Sigmoid colon (tissue), 7 donors: Measurements from ENCODE around the gene SF3B5. TPM values are rescaled to one million over a fixed set of nuclear protein-coding genes. Genes with fewer than 3 reads are reported as not detected.
"Not testable (repeated sequence)": the region's sequence is repeated elsewhere in the genome, so short reads cannot be mapped to it uniquely, and the experiment has no call there.

Source experiments
- DNase-seq: peaks from one replicate; pipeline ENCODE4 v3.0.0-alpha.2; 2019
- H3K27ac ChIP-seq, 4 donors: fragments of 200-600 bp; sonication (generic); one replicate each; pipeline ENCODE4 v1.5.1; 2016 to 2019; ENCODE audit warnings: mild to moderate bottlenecking in 1 of 4
- H3K27me3 ChIP-seq, 3 donors: fragments of 200-600 bp; sonication (generic); one replicate each; pipeline ENCODE4 v1.5.1; 2019; ENCODE audit warnings: mild to moderate bottlenecking in 1 of 3
- H3K36me3 ChIP-seq, 4 donors: fragments of 200-600 bp; sonication (generic); one replicate each; pipeline ENCODE4 v1.5.1; 2016 to 2019
- H3K4me1 ChIP-seq, 4 donors: fragments of 200-600 bp; sonication (generic); one replicate each; pipeline ENCODE4 v1.5.1; 2017 to 2019
- H3K4me3 ChIP-seq, 4 donors: fragments of 200-600 bp; sonication (generic); one replicate each; pipeline ENCODE4 v1.5.1; 2017 to 2019; ENCODE audit warnings: mild to moderate bottlenecking in 2 of 4, moderate library complexity in 1 of 4
- H3K9me3 ChIP-seq, 4 donors: fragments of 200-600 bp in 3 of 4; sonication (generic) in 3 of 4; one replicate each; pipeline versions ENCODE4 v1.5.1 to v1.6.1; 2013 to 2019
- EP300 ChIP-seq, 4 donors: sonication (generic); formaldehyde crosslinking; IDR thresholded peaks; one replicate each; pipeline ENCODE4 v1.6.1; 2017; ENCODE audit warnings: antibody characterized with exemption in 4 of 4
- POLR2A ChIP-seq, 2 donors: fragments of 450-650 bp; IDR thresholded peaks; one replicate each; pipeline ENCODE4 v1.6.1; 2016; ENCODE audit warnings: antibody characterized with exemption in 2 of 2, mild to moderate bottlenecking in 2 of 2, moderate library complexity in 2 of 2
- POLR2AphosphoS5 ChIP-seq, 4 donors: sonication (generic); formaldehyde crosslinking; IDR thresholded peaks; one replicate each; pipeline ENCODE4 v1.6.1; 2017; ENCODE audit warnings: antibody characterized with exemption in 4 of 4
- WGBS, 2 donors: extraction: QIAGEN DNeasy Blood & Tissue Kit; methylation state at CpG; one replicate each; pipeline ENCODE4 v1.1.7; 2013; 5-methylcytosine and 5-hydroxymethylcytosine counted together
- intact Hi-C: fragments of 100-400 bp; cut with DNase I; formaldehyde crosslinking; loops from one replicate; pipeline ENCODE4 v1.15.1; 2023
- polyA plus RNA-seq, 3 donors: library from polyadenylated mRNA; stranded (reverse); fragments of 200-250 nt; gene quantifications; one replicate each; pipeline ENCODE4 v1.2.3, GENCODE V29; 2013
- total RNA-seq, 4 donors: library from RNA; depleted of rRNA; stranded (reverse); fragments of >200 nt; gene quantifications; one replicate each; pipeline ENCODE4 v1.1.0, GENCODE V29; 2016
- TF ChIP-seq, protein P1 (sequence below), 4 experiments: fragments of 450-650 bp in 3 of 4; fragments of 200-600 bp in 1 of 4; IDR thresholded peaks; one replicate each; pipeline ENCODE4 v1.5.1; 2016 to 2019; ENCODE audit warnings: antibody characterized with exemption in 4 of 4, mild to moderate bottlenecking in 3 of 4, moderate library complexity in 2 of 4
- donor health status: healthy with polysubstance abuse.
- donor health status: Bipolar disorder and iron deficiency.
- donor health status: healthy.

SF3B5 gene
- total and polyA plus RNA-seq, 7 donors = 110 to 370 (median 200) TPM

DNA sequence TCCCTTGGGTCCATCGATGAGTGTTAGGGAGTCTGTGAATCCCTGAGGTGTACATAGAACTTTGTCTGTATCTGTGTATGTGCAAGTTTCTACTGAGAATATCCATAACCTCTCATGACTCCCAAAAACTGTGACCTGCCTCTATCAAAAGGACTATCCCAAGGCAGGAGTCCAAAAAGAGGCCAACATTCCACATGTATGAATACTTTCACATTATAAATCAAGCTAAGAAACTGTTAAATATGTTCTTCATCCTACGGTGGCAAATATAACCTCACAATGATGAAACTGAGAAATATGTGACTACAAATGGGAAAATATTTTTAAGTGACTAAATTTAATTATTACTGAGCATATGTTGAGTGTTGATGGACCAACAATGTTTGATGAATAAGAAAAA is 38.8 kb upstream of the SF3B5 start:
- Histone ChIP-seq H3K4me3 (no peak overlapping the region), H3K36me3 (no peaks in the 10 kb centered on the region), H3K27me3 (no peaks in the 10 kb centered on the region), H3K27ac (no peak overlapping the region), H3K4me1 (no peaks in the 10 kb centered on the region), H3K9me3 (no peaks in the 10 kb centered on the region)
- no peak for DNase-seq
- intact Hi-C loops = no loop called here
- 91 to 95% methylated on average over 2 of the region's 2 CpGs for WGBS, 2 donors
- TF ChIP-seq POLR2A (IDR thresholded peaks at IDR 0.05) = no peak
- no peak for TF ChIP-seq POLR2AphosphoS5 (IDR thresholded peaks at IDR 0.05)

DNA sequence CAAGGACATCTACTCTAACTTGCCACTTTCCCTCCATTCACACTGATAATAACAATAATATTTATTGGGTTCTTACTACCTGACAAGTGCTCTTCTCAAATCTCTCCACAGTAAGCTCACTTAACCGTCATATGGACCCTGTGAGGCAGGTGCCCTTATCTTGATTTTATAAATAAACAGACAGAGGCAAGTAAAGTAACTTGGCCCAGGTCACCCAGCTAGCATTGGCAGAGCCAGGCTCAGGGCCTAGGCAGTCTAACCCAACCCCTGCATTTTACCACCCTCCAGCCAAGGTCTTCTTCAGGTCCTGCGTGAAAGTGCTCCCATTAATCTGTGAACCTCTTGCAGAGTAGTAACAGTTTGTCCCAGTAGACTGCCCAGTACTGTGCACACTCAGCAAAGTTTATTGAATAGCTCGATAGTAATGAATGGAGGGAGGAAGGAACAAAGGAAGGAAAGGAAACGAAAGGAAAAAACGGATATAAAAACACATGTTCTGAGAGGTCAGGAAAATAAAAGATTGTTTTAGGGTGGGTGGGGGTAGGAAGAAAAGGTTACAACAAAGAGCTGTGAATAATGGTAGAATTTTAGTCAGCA is 38.0 kb upstream of the SF3B5 start:
- Histone ChIP-seq H3K4me1 (no peaks in the 10 kb centered on the region), H3K36me3 (no peaks in the 10 kb centered on the region), H3K27ac (no peak overlapping the region), H3K4me3 (no peak overlapping the region), H3K27me3 (no peaks in the 10 kb centered on the region), H3K9me3 (no peaks in the 10 kb centered on the region)
- TF ChIP-seq POLR2AphosphoS5 (IDR thresholded peaks at IDR 0.05) = no peak
- TF ChIP-seq EP300 (IDR thresholded peaks at IDR 0.05) = no peak
- TF ChIP-seq, protein P1, sequence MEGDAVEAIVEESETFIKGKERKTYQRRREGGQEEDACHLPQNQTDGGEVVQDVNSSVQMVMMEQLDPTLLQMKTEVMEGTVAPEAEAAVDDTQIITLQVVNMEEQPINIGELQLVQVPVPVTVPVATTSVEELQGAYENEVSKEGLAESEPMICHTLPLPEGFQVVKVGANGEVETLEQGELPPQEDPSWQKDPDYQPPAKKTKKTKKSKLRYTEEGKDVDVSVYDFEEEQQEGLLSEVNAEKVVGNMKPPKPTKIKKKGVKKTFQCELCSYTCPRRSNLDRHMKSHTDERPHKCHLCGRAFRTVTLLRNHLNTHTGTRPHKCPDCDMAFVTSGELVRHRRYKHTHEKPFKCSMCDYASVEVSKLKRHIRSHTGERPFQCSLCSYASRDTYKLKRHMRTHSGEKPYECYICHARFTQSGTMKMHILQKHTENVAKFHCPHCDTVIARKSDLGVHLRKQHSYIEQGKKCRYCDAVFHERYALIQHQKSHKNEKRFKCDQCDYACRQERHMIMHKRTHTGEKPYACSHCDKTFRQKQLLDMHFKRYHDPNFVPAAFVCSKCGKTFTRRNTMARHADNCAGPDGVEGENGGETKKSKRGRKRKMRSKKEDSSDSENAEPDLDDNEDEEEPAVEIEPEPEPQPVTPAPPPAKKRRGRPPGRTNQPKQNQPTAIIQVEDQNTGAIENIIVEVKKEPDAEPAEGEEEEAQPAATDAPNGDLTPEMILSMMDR (IDR thresholded peaks at IDR 0.05) = no peak
- intact Hi-C loops = no loop called here
- DNase-seq = no peak
- 81 to 90% methylated on average over 5 of the region's 5 CpGs for WGBS, 2 donors

DNA sequence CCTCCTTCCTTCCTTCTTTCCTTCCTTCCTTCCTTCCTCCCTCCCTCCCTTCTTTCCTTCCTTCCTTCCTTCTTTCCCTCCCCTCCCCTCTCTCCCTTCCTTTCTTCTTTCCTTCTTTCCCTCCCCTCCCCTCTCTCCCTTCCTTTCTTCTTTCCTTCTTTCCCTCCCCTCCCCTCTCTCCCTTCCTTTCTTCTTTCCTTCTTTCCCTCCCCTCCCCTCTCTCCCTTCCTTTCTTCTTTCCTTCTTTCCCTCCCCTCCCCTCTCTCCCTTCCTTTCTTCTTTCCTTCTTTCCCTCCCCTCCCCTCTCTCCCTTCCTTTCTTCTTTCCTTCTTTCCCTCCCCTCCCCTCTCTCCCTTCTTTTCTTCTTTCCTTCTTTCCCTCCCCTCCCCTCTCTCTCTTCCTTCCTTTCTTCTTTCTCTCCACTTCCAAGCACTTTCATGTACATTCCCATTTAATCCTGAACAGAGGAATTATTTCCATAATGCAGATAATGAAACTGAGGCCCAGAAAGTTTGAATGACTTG is 36.9 kb upstream of the SF3B5 start:
- not testable (repeated sequence) for DNase-seq

DNA sequence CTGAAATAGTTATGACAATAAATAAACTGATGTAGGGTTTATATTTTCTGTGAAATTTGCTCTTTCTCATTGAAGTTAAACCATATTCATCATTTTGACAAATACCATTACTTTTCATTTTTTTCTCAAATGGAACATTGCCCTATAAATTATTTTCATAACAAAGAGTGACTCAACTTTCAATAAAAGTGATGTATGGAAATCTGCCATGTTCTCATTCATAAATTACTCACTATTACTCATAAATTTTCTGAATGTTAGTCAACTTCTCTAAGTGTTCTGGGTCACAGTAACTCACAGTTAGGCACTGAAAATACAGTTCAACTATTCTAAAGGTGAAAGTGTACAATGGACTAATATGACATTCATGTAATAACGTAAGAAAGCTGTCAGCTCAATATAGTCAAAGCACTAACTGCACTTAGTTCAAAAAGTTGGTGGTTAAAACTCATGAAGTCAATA is 35.9 kb upstream of the SF3B5 start:
- Histone ChIP-seq H3K27ac (no peak overlapping the region), H3K27me3 (no peaks in the 10 kb centered on the region), H3K4me1 (no peaks in the 10 kb centered on the region), H3K9me3 (no peaks in the 10 kb centered on the region), H3K36me3 (no peaks in the 10 kb centered on the region), H3K4me3 (no peak overlapping the region)
- 71 to 77% methylated on average over 1 of the region's 1 CpG for WGBS, 2 donors
- TF ChIP-seq EP300 (IDR thresholded peaks at IDR 0.05) = no peak
- TF ChIP-seq POLR2A (IDR thresholded peaks at IDR 0.05) = no peak
- TF ChIP-seq POLR2AphosphoS5 (IDR thresholded peaks at IDR 0.05) = no peak
- TF ChIP-seq, protein P1 (IDR thresholded peaks at IDR 0.05) = no peak
- no peak for DNase-seq
- intact Hi-C loops = no loop called here

More for the DNA sequence above, 36.9 kb upstream of the SF3B5 start:
- H3K27ac ChIP-seq, H3K36me3 ChIP-seq, H3K9me3 ChIP-seq, intact Hi-C loops, H3K4me1 ChIP-seq, H3K4me3 ChIP-seq, H3K27me3 ChIP-seq: not testable (repeated sequence)

DNA sequence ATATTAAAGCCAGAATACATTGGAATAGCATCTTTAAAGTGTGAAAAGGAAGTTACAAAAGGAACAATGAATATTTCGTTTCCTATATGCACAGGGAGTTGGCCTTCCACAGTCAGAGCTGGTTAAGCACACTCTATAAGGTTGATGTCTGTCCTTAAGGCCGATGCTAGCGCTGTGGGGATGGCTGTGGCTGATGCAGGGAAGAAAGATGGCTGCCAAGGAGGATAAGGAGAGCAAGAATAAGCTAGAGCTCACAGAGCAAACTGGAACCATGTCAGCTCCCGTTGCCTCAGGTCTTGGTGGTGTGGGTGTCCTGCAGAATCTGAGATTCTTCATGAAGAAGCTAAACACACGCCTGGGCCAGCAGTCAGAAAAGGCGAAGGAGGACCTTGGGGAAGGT is 34.1 kb upstream of the SF3B5 start:
- WGBS, 2 donors = 87 to 91% methylated on average over 6 of the region's 6 CpGs
- H3K36me3 ChIP-seq = no peaks in the 10 kb centered on the region
- H3K4me1 ChIP-seq = no peaks in the 10 kb centered on the region

More for the DNA sequence above, 34.1 kb upstream of the SF3B5 start:
- Histone ChIP-seq H3K27me3 (no peaks in the 10 kb centered on the region), H3K4me3 (no peak overlapping the region), H3K27ac (no peak overlapping the region), H3K9me3 (no peaks in the 10 kb centered on the region)
- no peak for DNase-seq
- TF ChIP-seq POLR2AphosphoS5 (IDR thresholded peaks at IDR 0.05) (no peak), EP300 (IDR thresholded peaks at IDR 0.05) (no peak)
- TF ChIP-seq, protein P1 (IDR thresholded peaks at IDR 0.05) = no peak
- intact Hi-C loops = no loop called here
